Neural progenitor cell (in vitro differentiated cells): ENCODE measurements around the gene UBL7. TPM values are rescaled to one million over a fixed set of nuclear protein-coding genes. Genes with fewer than 3 reads are reported as not detected.

ENCODE experiments used
- DNase-seq: peaks from one replicate; pipeline ENCODE4 v3.0.0-alpha.2; 2016; ENCODE audit warnings: low spot score
- H2AFZ ChIP-seq: fragments of 200-600 bp; sonication (generic); replicated peaks from 2 replicates; pipeline ENCODE4 v1.6.1; 2016; ENCODE audit warnings: antibody characterized with exemption
- H3F3A ChIP-seq: fragments of 200-600 bp; sonication (generic); 2 replicates; pipeline ENCODE4 v1.6.1; 2016; ENCODE audit warnings: antibody characterized with exemption, low read depth
- H3K27ac ChIP-seq: fragments of 200-600 bp; sonication (generic); 2 replicates; pipeline ENCODE4 v1.5.1; 2016; ENCODE audit warnings: mild to moderate bottlenecking
- H3K27me3 ChIP-seq: fragments of 200-600 bp; sonication (generic); 2 replicates; pipeline ENCODE4 v1.6.1; 2016; ENCODE audit warnings: mild to moderate bottlenecking, moderate library complexity
- H3K36me3 ChIP-seq: fragments of 200-600 bp; sonication (generic); 2 replicates; pipeline ENCODE4 v1.5.1; 2016
- H3K4me1 ChIP-seq: fragments of 200-600 bp; sonication (generic); 2 replicates; pipeline ENCODE4 v1.6.1; 2016; ENCODE audit warnings: mixed run types
- H3K4me2 ChIP-seq: fragments of 200-600 bp; sonication (generic); 2 replicates; pipeline ENCODE4 v1.6.1; 2016
- H3K4me3 ChIP-seq: fragments of 200-600 bp; sonication (generic); 2 replicates; pipeline ENCODE4 v1.5.1; 2016
- H3K79me2 ChIP-seq: fragments of 200-600 bp; sonication (generic); 2 replicates; pipeline ENCODE4 v1.6.1; 2016; ENCODE audit warnings: low read depth
- H3K9ac ChIP-seq: fragments of 200-600 bp; sonication (generic); 2 replicates; pipeline ENCODE4 v1.6.1; 2016
- H3K9me3 ChIP-seq: fragments of 200-600 bp; sonication (generic); 2 replicates; pipeline ENCODE4 v1.5.1; 2016; ENCODE audit warnings: low read depth
- H4K20me1 ChIP-seq: fragments of 200-600 bp; sonication (generic); 2 replicates; pipeline ENCODE4 v1.6.1; 2016; ENCODE audit warnings: low read depth
- H3K27ac Mint-ChIP-seq: 3 replicates; pipeline ENCODE4 v1.8.0; 2021; ENCODE audit warnings: mixed read lengths
- H3K27me3 Mint-ChIP-seq: 2 replicates; pipeline ENCODE4 v1.8.0; 2022; ENCODE audit warnings: low read depth, mild to moderate bottlenecking, inconsistent platforms, moderate library complexity, mixed read lengths; ENCODE audit not compliant: insufficient read depth
- H3K36me3 Mint-ChIP-seq: 3 replicates; pipeline ENCODE4 v1.8.0; 2021; ENCODE audit warnings: mixed read lengths
- H3K4me1 Mint-ChIP-seq: 3 replicates; pipeline ENCODE4 v1.8.0; 2021; ENCODE audit warnings: mixed read lengths
- H3K4me3 Mint-ChIP-seq: 3 replicates; pipeline ENCODE4 v1.8.0; 2021; ENCODE audit warnings: mild to moderate bottlenecking, moderate library complexity, mixed read lengths
- H3K9me3 Mint-ChIP-seq: 3 replicates; pipeline ENCODE4 v1.8.0; 2020; ENCODE audit warnings: mixed read lengths
- CTCF ChIP-seq: fragments of 200-600 bp; sonication (generic); IDR thresholded peaks from 2 replicates; pipeline ENCODE4 v1.5.1; 2017; ENCODE audit warnings: antibody characterized with exemption, mild to moderate bottlenecking
- EZH2 ChIP-seq: fragments of 200-600 bp; sonication (generic); IDR thresholded peaks from 2 replicates; pipeline ENCODE4 v1.6.1; 2017; ENCODE audit warnings: antibody characterized with exemption, mild to moderate bottlenecking, moderate library complexity
- EZH2phosphoT487 ChIP-seq: fragments of 200-600 bp; sonication (generic); IDR thresholded peaks from 2 replicates; pipeline ENCODE4 v1.6.1; 2017; ENCODE audit warnings: antibody characterized with exemption
- total RNA-seq: library from RNA; depleted of rRNA; stranded (reverse); fragments of >200 nt; gene quantifications from 2 replicates; pipeline ENCODE4 v1.2.3, GENCODE V29; 2015; ENCODE audit warnings: low replicate concordance

The UBL7 gene
- total RNA-seq, 1 donor from 2014 or later: 60.4 TPM

GRCh38 chr15:74428970-74429780 lies 31.8 kb downstream of the UBL7 start:
- Histone ChIP-seq H3K4me2 (no peak overlapping the region), H2AFZ (no peak overlapping the region), H3K4me3 (no peak overlapping the region), H3K79me2 (peaks cover 4% of the 10 kb centered on the region), H3K27ac (no peak overlapping the region), H3F3A (peaks cover 8% of the 10 kb centered on the region), H4K20me1 (peaks cover 37% of the 10 kb centered on the region), H3K9me3 (no peaks in the 10 kb centered on the region), H3K36me3 (no peaks in the 10 kb centered on the region), H3K27me3 (peaks cover 29% of the 10 kb centered on the region), H3K9ac (no peak overlapping the region), H3K4me1 (peaks cover 3% of the 10 kb centered on the region)
- Mint-ChIP-seq H3K27me3 (peaks cover 13% of the 10 kb centered on the region), H3K27ac (no peak overlapping the region), H3K36me3 (peaks cover 2% of the 10 kb centered on the region), H3K9me3 (no peaks in the 10 kb centered on the region), H3K4me1 (peaks cover 40% of the 10 kb centered on the region), H3K4me3 (no peak overlapping the region)
- no peak for DNase-seq
- TF ChIP-seq CTCF: no peak
- no peak for TF ChIP-seq EZH2phosphoT487

GRCh38 chr15:74428442-74428787 lies 32.5 kb downstream of the UBL7 start:
- Mint-ChIP-seq H3K27ac (peak overlapping the region; percentile 50), H3K4me3 (no peak overlapping the region), H3K4me1 (peaks cover 44% of the 10 kb centered on the region), H3K27me3 (peaks cover 13% of the 10 kb centered on the region), H3K36me3 (peaks cover 2% of the 10 kb centered on the region), H3K9me3 (no peaks in the 10 kb centered on the region)
- peaks cover 4% of the 10 kb centered on the region for H3K79me2 ChIP-seq
- no peak overlapping the region for H3K9ac ChIP-seq
- no peaks in the 10 kb centered on the region for H3K36me3 ChIP-seq
- no peak for DNase-seq
- H3K27me3 ChIP-seq: peaks cover 26% of the 10 kb centered on the region
- no peaks in the 10 kb centered on the region for H3K9me3 ChIP-seq
- H3K4me2 ChIP-seq: no peak overlapping the region
- peaks cover 8% of the 10 kb centered on the region for H3F3A ChIP-seq
- no peaks in the 10 kb centered on the region for H3K4me1 ChIP-seq
- no peak overlapping the region for H2AFZ ChIP-seq
- peaks cover 37% of the 10 kb centered on the region for H4K20me1 ChIP-seq
- H3K4me3 ChIP-seq: no peak overlapping the region
- no peak overlapping the region for H3K27ac ChIP-seq
- TF ChIP-seq EZH2 (no peak), EZH2phosphoT487 (no peak), CTCF (no peak)

- H3K36me3 Mint-ChIP-seq: peaks cover 2% of the 10 kb centered on the region
- Histone ChIP-seq H3K27me3 (peaks cover 20% of the 10 kb centered on the region), H3K79me2 (peaks cover 4% of the 10 kb centered on the region), H4K20me1 (peaks cover 37% of the 10 kb centered on the region), H3K4me2 (no peak overlapping the region), H3F3A (peaks cover 8% of the 10 kb centered on the region), H3K27ac (no peak overlapping the region), H3K9me3 (no peaks in the 10 kb centered on the region), H3K9ac (no peak overlapping the region), H3K36me3 (no peaks in the 10 kb centered on the region), H3K4me1 (peaks cover 5% of the 10 kb centered on the region), H3K4me3 (no peak overlapping the region), H2AFZ (no peak overlapping the region)
- TF ChIP-seq EZH2 (no peak), CTCF (no peak), EZH2phosphoT487 (no peak)
- no peak overlapping the region for H3K27ac Mint-ChIP-seq
- no peaks in the 10 kb centered on the region for H3K9me3 Mint-ChIP-seq
- H3K4me3 Mint-ChIP-seq: no peak overlapping the region
- DNase-seq: no peak
- peaks cover 13% of the 10 kb centered on the region for H3K27me3 Mint-ChIP-seq
- H3K4me1 Mint-ChIP-seq: peaks cover 49% of the 10 kb centered on the region
Measured at GRCh38 chr15:74427607-74428441, 33.1 kb downstream of the UBL7 start.
